ENCODE measurements around the gene CFDP1. TPM values are rescaled to one million over a fixed set of nuclear protein-coding genes. Genes with fewer than 3 reads are reported as not detected.

The CFDP1 gene
- total RNA-seq, 1 experiment from 2014 or later: 64.1 TPM

DNA sequence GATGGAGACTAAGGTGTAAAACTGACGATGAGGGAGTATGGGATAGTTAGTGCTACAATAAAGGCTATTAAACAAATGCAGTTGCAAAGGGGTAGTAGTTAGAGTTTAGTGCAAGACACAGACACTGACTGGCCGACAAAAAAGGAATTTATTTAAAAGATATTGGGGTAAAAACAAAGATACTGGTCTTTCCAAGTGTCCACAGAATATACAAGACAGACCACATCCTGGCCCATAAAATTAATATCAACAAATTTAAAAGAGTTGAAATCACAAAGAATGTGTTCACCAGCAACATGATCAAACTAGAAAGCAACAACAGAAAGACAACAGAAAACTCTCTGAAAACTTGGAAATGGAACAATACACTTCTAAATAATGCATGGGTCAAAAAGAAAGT, 54.7 kb downstream of the CFDP1 start:
- intact Hi-C loops (cut with micrococcal nuclease; ENCODE audit: unreplicated experiment): no loop called here
- H3K4me3 Mint-ChIP-seq (ENCODE audit: low read depth, unreplicated experiment): no peak overlapping the region
- no peaks in the 10 kb centered on the region for H3K9me3 Mint-ChIP-seq (ENCODE audit: low read depth, unreplicated experiment)
- no TSS peak for BruUV-seq (replicated peaks)
- H3K4me1 Mint-ChIP-seq (ENCODE audit: low read depth, unreplicated experiment): peaks cover 23% of the 10 kb centered on the region
- TF ChIP-seq, protein P1, sequence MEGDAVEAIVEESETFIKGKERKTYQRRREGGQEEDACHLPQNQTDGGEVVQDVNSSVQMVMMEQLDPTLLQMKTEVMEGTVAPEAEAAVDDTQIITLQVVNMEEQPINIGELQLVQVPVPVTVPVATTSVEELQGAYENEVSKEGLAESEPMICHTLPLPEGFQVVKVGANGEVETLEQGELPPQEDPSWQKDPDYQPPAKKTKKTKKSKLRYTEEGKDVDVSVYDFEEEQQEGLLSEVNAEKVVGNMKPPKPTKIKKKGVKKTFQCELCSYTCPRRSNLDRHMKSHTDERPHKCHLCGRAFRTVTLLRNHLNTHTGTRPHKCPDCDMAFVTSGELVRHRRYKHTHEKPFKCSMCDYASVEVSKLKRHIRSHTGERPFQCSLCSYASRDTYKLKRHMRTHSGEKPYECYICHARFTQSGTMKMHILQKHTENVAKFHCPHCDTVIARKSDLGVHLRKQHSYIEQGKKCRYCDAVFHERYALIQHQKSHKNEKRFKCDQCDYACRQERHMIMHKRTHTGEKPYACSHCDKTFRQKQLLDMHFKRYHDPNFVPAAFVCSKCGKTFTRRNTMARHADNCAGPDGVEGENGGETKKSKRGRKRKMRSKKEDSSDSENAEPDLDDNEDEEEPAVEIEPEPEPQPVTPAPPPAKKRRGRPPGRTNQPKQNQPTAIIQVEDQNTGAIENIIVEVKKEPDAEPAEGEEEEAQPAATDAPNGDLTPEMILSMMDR (IDR thresholded peaks at IDR 0.05; ENCODE audit: unreplicated experiment): no peak
- H3K27ac Mint-ChIP-seq (ENCODE audit: unreplicated experiment): no peak overlapping the region
- no peaks in the 10 kb centered on the region for H3K27me3 Mint-ChIP-seq (ENCODE audit: unreplicated experiment)
- no peaks in the 10 kb centered on the region for H3K36me3 Mint-ChIP-seq (ENCODE audit: insufficient read depth, unreplicated experiment)
- CTCF ChIA-PET: interaction anchor here (1.0 to 2.2 kb wide), 2 partner anchors 133 to 179 kb away, joined by 4 to 5 read pairs; no protein-coding TSS in a partner anchor
- no peak for DNase-seq

DNA sequence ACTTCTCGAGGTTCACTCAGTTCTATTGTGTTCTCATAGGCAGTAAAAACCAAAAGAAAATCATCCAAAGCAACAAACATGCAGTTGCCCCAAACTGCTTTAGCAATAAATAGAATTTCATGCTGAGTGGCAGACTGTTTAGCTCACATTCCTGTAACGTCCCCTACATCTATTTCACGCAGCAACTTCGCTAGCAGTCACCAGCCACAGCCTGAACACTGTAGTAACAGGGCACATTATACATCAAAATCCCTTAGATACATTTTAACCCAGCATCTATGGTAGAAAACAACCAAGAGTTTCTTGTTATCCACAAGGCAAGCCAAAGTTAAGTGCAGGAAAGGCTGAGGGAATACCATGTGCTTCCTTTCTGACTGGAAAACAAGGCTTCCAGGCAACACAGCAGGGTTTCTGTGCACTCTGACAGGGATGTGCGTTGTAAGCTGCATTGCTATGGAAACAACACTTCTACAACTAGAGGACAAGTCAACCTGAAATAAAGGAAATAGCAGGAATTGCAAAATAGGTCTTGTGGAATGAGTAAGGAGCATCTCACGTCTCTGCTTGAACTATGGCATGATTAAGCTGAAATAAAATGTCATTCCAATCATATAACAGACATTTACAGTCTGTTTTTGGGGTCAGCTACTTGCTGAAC, 55.4 kb downstream of the CFDP1 start:
- Mint-ChIP-seq H3K9me3 (ENCODE audit: low read depth, unreplicated experiment) (no peaks in the 10 kb centered on the region), H3K36me3 (ENCODE audit: insufficient read depth, unreplicated experiment) (no peaks in the 10 kb centered on the region), H3K4me3 (ENCODE audit: low read depth, unreplicated experiment) (no peak overlapping the region), H3K27ac (ENCODE audit: unreplicated experiment) (no peak overlapping the region), H3K27me3 (ENCODE audit: unreplicated experiment) (no peaks in the 10 kb centered on the region), H3K4me1 (ENCODE audit: low read depth, unreplicated experiment) (peaks cover 23% of the 10 kb centered on the region)
- intact Hi-C loops (cut with micrococcal nuclease; ENCODE audit: unreplicated experiment): no loop called here
- BruUV-seq (replicated peaks): no TSS peak
- CTCF ChIA-PET: interaction anchor here (2.3 kb wide), 1 partner anchor 179 kb away, joined by 7 read pairs; no protein-coding TSS in a partner anchor
- DNase-seq: no peak
- TF ChIP-seq, protein P1 (IDR thresholded peaks at IDR 0.05; ENCODE audit: unreplicated experiment): no peak

DNA sequence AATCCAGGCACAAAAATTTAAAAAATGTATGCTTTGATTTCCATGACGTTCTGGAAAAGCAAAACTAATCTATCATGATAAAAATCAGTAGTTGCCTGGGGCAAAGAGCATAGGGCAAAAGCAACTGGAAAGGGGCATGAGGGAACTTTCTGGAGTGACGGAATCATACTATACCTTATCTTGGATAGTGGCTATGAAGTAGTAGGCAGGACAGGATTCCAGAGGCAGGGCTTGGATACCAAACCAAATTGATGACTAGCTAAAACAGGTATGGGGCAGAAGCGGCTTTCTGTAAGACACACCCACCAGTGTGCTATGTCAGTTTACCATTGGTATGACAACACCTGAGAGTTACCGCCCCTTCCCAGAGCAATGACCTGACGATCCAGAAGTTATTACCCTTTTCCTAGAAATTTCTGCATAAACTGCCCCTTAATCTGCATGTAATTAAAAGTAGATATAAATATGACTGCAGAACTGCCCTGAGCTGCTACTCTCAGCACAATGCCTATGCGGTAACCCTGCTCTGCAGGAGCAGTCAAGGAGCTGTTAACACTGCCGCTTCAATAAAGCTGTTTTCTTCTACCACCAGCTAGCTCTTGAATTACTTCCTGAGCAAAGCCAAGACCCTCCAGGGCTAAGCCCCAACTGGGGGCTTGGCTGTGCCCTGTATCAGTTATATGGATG, 56.7 kb downstream of the CFDP1 start:
- no peak for DNase-seq

DNA sequence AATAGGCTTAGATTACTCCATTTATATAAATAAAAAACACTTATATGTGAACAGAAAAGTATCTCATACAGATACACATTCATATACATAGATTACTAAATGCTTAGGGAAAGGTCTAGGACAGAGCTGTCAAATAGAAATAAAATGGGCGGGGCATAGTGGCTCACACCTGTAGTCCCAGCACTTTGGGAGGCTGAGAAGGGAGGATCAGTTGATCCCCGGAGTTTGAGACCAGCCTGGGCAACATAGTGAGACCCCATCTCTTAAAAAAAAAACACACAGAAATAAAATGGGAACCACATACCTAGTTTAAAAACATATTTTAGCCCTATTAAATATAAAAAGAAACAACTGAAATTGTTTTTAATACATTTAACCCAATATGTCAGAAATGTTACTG, 58.9 kb downstream of the CFDP1 start:
- H3K27me3 Mint-ChIP-seq (ENCODE audit: unreplicated experiment): no peaks in the 10 kb centered on the region
- H3K36me3 Mint-ChIP-seq (ENCODE audit: insufficient read depth, unreplicated experiment): no peaks in the 10 kb centered on the region
- no peak for DNase-seq
- H3K4me3 Mint-ChIP-seq (ENCODE audit: low read depth, unreplicated experiment): no peak overlapping the region
- BruUV-seq (replicated peaks): no TSS peak
- no peak overlapping the region for H3K27ac Mint-ChIP-seq (ENCODE audit: unreplicated experiment)
- CTCF ChIA-PET: no interaction called here
- H3K4me1 Mint-ChIP-seq (ENCODE audit: low read depth, unreplicated experiment): peaks cover 18% of the 10 kb centered on the region
- TF ChIP-seq, protein P1 (IDR thresholded peaks at IDR 0.05; ENCODE audit: unreplicated experiment): no peak
- H3K9me3 Mint-ChIP-seq (ENCODE audit: low read depth, unreplicated experiment): no peaks in the 10 kb centered on the region
- intact Hi-C loops (cut with micrococcal nuclease; ENCODE audit: unreplicated experiment): no loop called here

More for the DNA sequence above, 56.7 kb downstream of the CFDP1 start:
- no TSS peak for BruUV-seq (replicated peaks)
- Mint-ChIP-seq H3K27me3 (ENCODE audit: unreplicated experiment) (no peaks in the 10 kb centered on the region), H3K9me3 (ENCODE audit: low read depth, unreplicated experiment) (no peaks in the 10 kb centered on the region), H3K27ac (ENCODE audit: unreplicated experiment) (no peak overlapping the region), H3K4me1 (ENCODE audit: low read depth, unreplicated experiment) (peaks cover 23% of the 10 kb centered on the region), H3K4me3 (ENCODE audit: low read depth, unreplicated experiment) (no peak overlapping the region), H3K36me3 (ENCODE audit: insufficient read depth, unreplicated experiment) (no peaks in the 10 kb centered on the region)
- intact Hi-C loops (cut with micrococcal nuclease; ENCODE audit: unreplicated experiment): no loop called here
- TF ChIP-seq, protein P1 (IDR thresholded peaks at IDR 0.05; ENCODE audit: unreplicated experiment): no peak
- CTCF ChIA-PET: interaction anchor here (1.3 to 2.3 kb wide), 2 partner anchors 131 to 178 kb away, joined by 7 to 8 read pairs; no protein-coding TSS in a partner anchor

Measured in Calu3 (cell line).